ENCODE results near the gene NUP210L. TPM values are rescaled to one million over a fixed set of nuclear protein-coding genes. Genes with fewer than 3 reads are reported as not detected.

NUP210L gene
- total RNA-seq, 4 donors from 2014 or later = under 0.01 to 0.30 (median 0.21) TPM; not detected in 1

GRCh38 chr1:153945795-153946621 lies 208.9 kb downstream of the NUP210L start:
- H3K27ac ChIP-seq = peak overlapping the region; percentile 91 to 99 (median 96)
- peaks cover 0 to 29% (median 14%) of the 10 kb centered on the region in 4 donors for H3K4me1 ChIP-seq
- WGBS, 2 donors = 0% methylated on average over 1 to 23 of the region's 95 CpGs
- peaks cover 3 to 57% (median 14%) of the 10 kb centered on the region in 3 donors for H3K36me3 ChIP-seq
- no peaks in the 10 kb centered on the region for H3K9me3 ChIP-seq
- peak overlapping the region; percentile 65 to 94 (median 82) for H3K4me3 ChIP-seq
- DNase-seq (ENCODE audit: low spot score in 2 of 2) = peak; percentile 72 to 78
- no peaks in the 10 kb centered on the region for H3K27me3 ChIP-seq
- TF ChIP-seq CTCF (IDR thresholded peaks at IDR 0.05) = no peak
- TF ChIP-seq EP300 (IDR thresholded peaks at IDR 0.05) = peak; percentile 73 to 94
- peak in 1 of 2 donors; percentile 53 for TF ChIP-seq POLR2A (IDR thresholded peaks at IDR 0.05)

GRCh38 chr1:153945131-153945794 lies 209.6 kb downstream of the NUP210L start:
- peaks cover 0 to 29% (median 14%) of the 10 kb centered on the region in 4 donors for H3K4me1 ChIP-seq
- H3K4me3 ChIP-seq = peak overlapping the region; percentile 65 to 94 (median 82)
- H3K36me3 ChIP-seq = peaks cover 3 to 57% (median 11%) of the 10 kb centered on the region in 3 donors
- DNase-seq (ENCODE audit: low spot score in 2 of 2) = peak in 1 of 2 donors; percentile 48
- WGBS, 2 donors = 28 to 48% methylated on average over 7 to 12 of the region's 12 CpGs
- H3K27me3 ChIP-seq = no peaks in the 10 kb centered on the region
- TF ChIP-seq POLR2A (IDR thresholded peaks at IDR 0.05) (no peak), CTCF (IDR thresholded peaks at IDR 0.05) (no peak), EP300 (IDR thresholded peaks at IDR 0.05) (no peak)
- H3K27ac ChIP-seq = peak overlapping the region; percentile 91 to 99 (median 96)
- no peaks in the 10 kb centered on the region for H3K9me3 ChIP-seq

GRCh38 chr1:153944827-153945117 lies 210.1 kb downstream of the NUP210L start:
- Histone ChIP-seq H3K4me1 (peaks cover 0 to 29% (median 14%) of the 10 kb centered on the region in 4 donors), H3K9me3 (no peaks in the 10 kb centered on the region), H3K36me3 (peaks cover 3 to 57% (median 7%) of the 10 kb centered on the region in 3 donors), H3K27ac (peak overlapping the region; percentile 91 to 99 (median 96)), H3K4me3 (peak overlapping the region in 3 of 4 donors; percentile 65 to 94 (median 73)), H3K27me3 (no peaks in the 10 kb centered on the region)
- DNase-seq (ENCODE audit: low spot score in 2 of 2) = no peak
- TF ChIP-seq CTCF (IDR thresholded peaks at IDR 0.05) (no peak), POLR2A (IDR thresholded peaks at IDR 0.05) (no peak), EP300 (IDR thresholded peaks at IDR 0.05) (no peak)
- 70 to 80% methylated on average over 3 of the region's 3 CpGs for WGBS, 2 donors

- Histone ChIP-seq H3K27ac (peak overlapping the region; percentile 91 to 99 (median 96)), H3K27me3 (no peaks in the 10 kb centered on the region), H3K36me3 (peaks cover 3 to 57% (median 11%) of the 10 kb centered on the region in 3 donors), H3K9me3 (no peaks in the 10 kb centered on the region), H3K4me1 (peaks cover 0 to 29% (median 14%) of the 10 kb centered on the region in 4 donors), H3K4me3 (peak overlapping the region in 2 of 4 donors; percentile 65 to 94)
- TF ChIP-seq POLR2A (IDR thresholded peaks at IDR 0.05) (no peak), EP300 (IDR thresholded peaks at IDR 0.05) (no peak), CTCF (IDR thresholded peaks at IDR 0.05) (no peak)
- WGBS, 2 donors = 74 to 75% methylated on average over 11 to 15 of the region's 15 CpGs
- no peak for DNase-seq (ENCODE audit: low spot score in 2 of 2)
Observed at GRCh38 chr1:153944005-153944826, 210.7 kb downstream of the NUP210L start.

Measured in tibial nerve (tissue), 4 donors.